Breast epithelium (tissue), 4 donors: Measurements from ENCODE around the gene SAFB. TPM values are rescaled to one million over a fixed set of nuclear protein-coding genes. Genes with fewer than 3 reads are reported as not detected.

Experiments used
- DNase-seq, 2 donors: peaks; one replicate each; pipeline ENCODE4 v3.0.0-alpha.2; 2019; ENCODE audit warnings: low spot score in 2 of 2
- H3K27ac ChIP-seq, 2 donors: fragments of 200-600 bp; sonication (generic) in 1 of 2; one replicate each; pipeline ENCODE4 v1.5.1; 2016 to 2019; ENCODE audit warnings: mild to moderate bottlenecking in 1 of 2
- H3K27me3 ChIP-seq, 2 donors: fragments of 200-600 bp; sonication (generic) in 1 of 2; one replicate each; pipeline versions ENCODE4 v1.5.1 to v1.6.0; 2017 to 2019; ENCODE audit warnings: control low read depth in 1 of 2, mild to moderate bottlenecking in 1 of 2
- H3K36me3 ChIP-seq: fragments of 200-600 bp; one replicate; pipeline ENCODE4 v1.5.1; 2019
- H3K4me1 ChIP-seq, 2 donors: fragments of 200-600 bp; sonication (generic); one replicate each; pipeline ENCODE4 v1.5.1; 2016 to 2019; ENCODE audit warnings: control low read depth in 1 of 2
- H3K4me3 ChIP-seq, 3 donors: fragments of 200-600 bp; sonication (generic); 1 replicate in 2 of 3; 2 replicates in 1 of 3; pipeline ENCODE4 v1.5.1; 2016 to 2019; ENCODE audit warnings: mild to moderate bottlenecking in 3 of 3, moderate library complexity in 2 of 3
- H3K9me3 ChIP-seq, 2 donors: fragments of 200-600 bp; sonication (generic) in 1 of 2; one replicate each; pipeline ENCODE4 v1.5.1; 2016 to 2019; ENCODE audit warnings: control low read depth in 1 of 2
- CTCF ChIP-seq, 3 donors: fragments of 450-650 bp; IDR thresholded peaks; one replicate each; pipeline ENCODE4 v1.5.1; 2016 to 2017; ENCODE audit warnings: antibody characterized with exemption in 3 of 3, mild to moderate bottlenecking in 3 of 3, moderate library complexity in 3 of 3
- POLR2A ChIP-seq: fragments of 450-650 bp; IDR thresholded peaks from one replicate; pipeline ENCODE4 v1.6.1; 2016; ENCODE audit warnings: antibody characterized with exemption, mild to moderate bottlenecking, moderate library complexity
- POLR2AphosphoS5 ChIP-seq, 3 donors: sonication (generic); formaldehyde crosslinking; IDR thresholded peaks; one replicate each; pipeline ENCODE4 v1.6.1; 2017; ENCODE audit warnings: antibody characterized with exemption in 3 of 3
- intact Hi-C: fragments of 100-400 bp; cut with DNase I; formaldehyde crosslinking; loops from one replicate; pipeline ENCODE4 v1.15.1; 2023; ENCODE audit warnings: low total_unique reads
- total RNA-seq, 3 donors: library from RNA; depleted of rRNA; stranded (reverse); fragments of >200 nt; gene quantifications; one replicate each; pipeline ENCODE4 v1.1.0, GENCODE V29; 2016

The SAFB gene
- total RNA-seq, 3 donors from 2014 or later = 64.2 to 112 (median 111) TPM

GRCh38 chr19:5609881-5610448 lies 12.9 kb upstream of the SAFB start:
- H3K27ac ChIP-seq = no peak overlapping the region
- no peaks in the 10 kb centered on the region for H3K4me1 ChIP-seq
- TF ChIP-seq POLR2A = no peak
- TF ChIP-seq CTCF (IDR thresholded peaks at IDR 0.05) = no peak
- no peak for TF ChIP-seq POLR2AphosphoS5 (IDR thresholded peaks at IDR 0.05)
- H3K27me3 ChIP-seq = no peaks in the 10 kb centered on the region
- peaks cover 8% of the 10 kb centered on the region for H3K36me3 ChIP-seq
- H3K9me3 ChIP-seq = no peaks in the 10 kb centered on the region
- H3K4me3 ChIP-seq = no peak overlapping the region
- intact Hi-C loops = no loop called here
- DNase-seq = no peak

- no peak overlapping the region for H3K4me3 ChIP-seq
- TF ChIP-seq CTCF (IDR thresholded peaks at IDR 0.05) = no peak
- TF ChIP-seq POLR2AphosphoS5 (IDR thresholded peaks at IDR 0.05) = no peak
- TF ChIP-seq POLR2A = no peak
- peaks cover 16% of the 10 kb centered on the region for H3K36me3 ChIP-seq
- H3K4me1 ChIP-seq = no peaks in the 10 kb centered on the region
- H3K9me3 ChIP-seq = no peaks in the 10 kb centered on the region
- no peaks in the 10 kb centered on the region for H3K27me3 ChIP-seq
- H3K27ac ChIP-seq = no peak overlapping the region
- no peak for DNase-seq
- intact Hi-C loops = no loop called here
Measured at GRCh38 chr19:5612891-5613865, 9.7 kb upstream of the SAFB start.

- Histone ChIP-seq H3K27me3 (no peaks in the 10 kb centered on the region), H3K27ac (no peak overlapping the region), H3K4me3 (no peak overlapping the region), H3K36me3 (peaks cover 8% of the 10 kb centered on the region), H3K9me3 (no peaks in the 10 kb centered on the region), H3K4me1 (peaks cover 0 to 5% of the 10 kb centered on the region in 2 donors)
- intact Hi-C loops = no loop called here
- DNase-seq = no peak
- TF ChIP-seq CTCF (IDR thresholded peaks at IDR 0.05) = no peak
- no peak for TF ChIP-seq POLR2AphosphoS5 (IDR thresholded peaks at IDR 0.05)
- TF ChIP-seq POLR2A = no peak
Measured at GRCh38 chr19:5615756-5616327, 7.0 kb upstream of the SAFB start.

- intact Hi-C loops = no loop called here
- Histone ChIP-seq H3K4me3 (no peak overlapping the region), H3K27me3 (no peaks in the 10 kb centered on the region), H3K9me3 (no peaks in the 10 kb centered on the region), H3K36me3 (peaks cover 8% of the 10 kb centered on the region), H3K27ac (no peak overlapping the region), H3K4me1 (peaks cover 0 to 8% of the 10 kb centered on the region in 2 donors)
- no peak for DNase-seq
- no peak for TF ChIP-seq POLR2A
- no peak for TF ChIP-seq CTCF (IDR thresholded peaks at IDR 0.05)
- TF ChIP-seq POLR2AphosphoS5 (IDR thresholded peaks at IDR 0.05) = no peak
Measured at GRCh38 chr19:5617080-5617479, 5.8 kb upstream of the SAFB start.

GRCh38 chr19:5618591-5618990 lies 4.3 kb upstream of the SAFB start:
- intact Hi-C loops = loop anchor here (2.0 kb wide), 1 partner anchor 78 kb away; no protein-coding TSS in a partner anchor
- H3K9me3 ChIP-seq = no peaks in the 10 kb centered on the region
- no peak for DNase-seq
- peaks cover 0 to 8% of the 10 kb centered on the region in 2 donors for H3K4me1 ChIP-seq
- peaks cover 8% of the 10 kb centered on the region for H3K36me3 ChIP-seq
- H3K4me3 ChIP-seq = no peak overlapping the region
- no peak for TF ChIP-seq POLR2AphosphoS5 (IDR thresholded peaks at IDR 0.05)
- no peaks in the 10 kb centered on the region for H3K27me3 ChIP-seq
- no peak overlapping the region for H3K27ac ChIP-seq
